Liver (tissue), 3 donors: Measurements from ENCODE around the gene MLX.
"Not testable (repeated sequence)": the region's sequence is repeated elsewhere in the genome, so short reads cannot be mapped to it uniquely, and the experiment has no call there.

Source experiments
- ATF3 ChIP-seq: IDR thresholded peaks from 2 replicates; pipeline ENCODE4 v1.6.1; 2016; ENCODE audit warnings: antibody characterized with exemption
- CTCF ChIP-seq: fragments of 150-350 bp; IDR thresholded peaks from 2 replicates; pipeline ENCODE4 v1.5.1; 2017; ENCODE audit warnings: improper control_type of control experiment, low read depth, low read length; ENCODE audit not compliant: missing input control
- EGR1 ChIP-seq, 2 donors: IDR thresholded peaks; 2 replicates each; pipeline ENCODE4 v1.6.1; 2016 to 2018; ENCODE audit warnings: antibody characterized with exemption in 2 of 2, low read depth in 2 of 2
- FOXA1 ChIP-seq: IDR thresholded peaks from 2 replicates; pipeline ENCODE4 v1.6.1; 2016; ENCODE audit warnings: antibody characterized with exemption
- HNF4G ChIP-seq: IDR thresholded peaks from 2 replicates; pipeline ENCODE4 v1.6.1; 2016; ENCODE audit warnings: antibody characterized with exemption
- REST ChIP-seq: IDR thresholded peaks from 2 replicates; pipeline ENCODE4 v1.6.1; 2016; ENCODE audit warnings: antibody characterized with exemption, mild to moderate bottlenecking
- donor health status: healthy.
- donor health status: healthy.

GRCh38 chr17:42552736-42553135 lies 14.2 kb upstream of the MLX start, which contains the start of gene HSD17B1:
- TF ChIP-seq CTCF; REST; HNF4G; EGR1 (IDR thresholded peaks at IDR 0.05; ENCODE audit: low read depth in 2 of 2); ATF3; FOXA1: not testable (repeated sequence)
